GM12865 (cell line): ENCODE measurements around the gene PPIF.

Experiments
- DNase-seq: peaks from one replicate; pipeline ENCODE4 v3.0.0; 2010; ENCODE audit warnings: low read depth
- H3K4me3 ChIP-seq: 2 replicates; pipeline ENCODE4 v1.5.1; 2011; ENCODE audit warnings: mild to moderate bottlenecking, low read depth, low read length, control low read depth
- CTCF ChIP-seq: IDR thresholded peaks from 2 replicates; pipeline ENCODE4 v1.5.1; 2011; ENCODE audit warnings: low read length, control low read depth, low read depth, inconsistent platforms; ENCODE audit not compliant: insufficient read depth; ENCODE audit errors: missing control alignments

The PPIF gene

GRCh38 chr10:79383974-79384606 is 36.8 kb downstream of the PPIF start:
- DNase-seq, result no peak
- H3K4me3 ChIP-seq, result no peak overlapping the region
- no peak for TF ChIP-seq CTCF

- H3K4me3 ChIP-seq, result no peak overlapping the region
- no peak for DNase-seq
- TF ChIP-seq CTCF, result no peak
Measured at GRCh38 chr10:79384773-79385391, 37.6 kb downstream of the PPIF start.

GRCh38 chr10:79385392-79385795 is 38.1 kb downstream of the PPIF start:
- no peak overlapping the region for H3K4me3 ChIP-seq
- no peak for DNase-seq
- no peak for TF ChIP-seq CTCF

GRCh38 chr10:79385804-79386531 is 38.7 kb downstream of the PPIF start:
- no peak for DNase-seq
- no peak for TF ChIP-seq CTCF
- H3K4me3 ChIP-seq, result no peak overlapping the region

- TF ChIP-seq CTCF, result no peak
- DNase-seq, result no peak
- no peak overlapping the region for H3K4me3 ChIP-seq
Measured at GRCh38 chr10:79386637-79387465, 39.6 kb downstream of the PPIF start.

- TF ChIP-seq CTCF, result no peak
- DNase-seq, result no peak
- H3K4me3 ChIP-seq, result no peak overlapping the region
Measured at GRCh38 chr10:79387466-79387973, 40.3 kb downstream of the PPIF start.
